Umbilical cord (tissue), 2 donors: ENCODE measurements around the gene PCP2. TPM values are rescaled to one million over a fixed set of nuclear protein-coding genes. Genes with fewer than 3 reads are reported as not detected.

Experiments
- DNase-seq: peaks from one replicate; pipeline ENCODE4 v3.0.0-alpha.2; 2015; ENCODE audit warnings: low spot score
- total RNA-seq: library from RNA; depleted of rRNA; stranded (reverse); fragments of >200 nt; gene quantifications from one replicate; pipeline ENCODE4 v1.2.3, GENCODE V29; 2014; ENCODE audit warnings: low replicate concordance; ENCODE audit not compliant: insufficient read depth

The PCP2 gene
- not detected for total RNA-seq

DNA sequence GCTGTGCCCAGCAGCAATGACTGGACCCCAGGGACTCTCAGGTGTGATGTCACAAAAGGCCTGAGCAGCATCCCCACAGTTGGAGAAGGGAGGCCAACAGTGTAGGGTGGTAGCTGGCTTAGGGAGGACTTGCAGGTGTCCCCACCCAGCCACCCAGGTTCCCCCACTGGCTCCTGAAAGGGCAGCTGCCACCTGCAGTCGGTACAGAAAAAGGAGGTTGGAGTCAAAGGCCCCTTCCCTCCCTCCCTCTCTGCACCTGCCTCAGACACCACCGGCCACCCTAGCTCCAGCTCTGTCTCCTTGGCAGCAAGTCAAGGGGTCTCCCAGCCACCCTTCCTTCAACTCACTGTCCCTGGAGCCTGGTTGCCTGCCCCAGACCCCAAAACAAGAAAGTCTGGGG, at the start of gene PCP2:
Gene PCP2, minus strand, starts transcription at position 22 of the 400 bp plus-strand sequence. CDS start 262 bp downstream, outside the sequence.
- no peak for DNase-seq

GRCh38 chr19:7682175-7682855, 48.8 kb upstream of the PCP2 start:
- no peak for DNase-seq

DNA sequence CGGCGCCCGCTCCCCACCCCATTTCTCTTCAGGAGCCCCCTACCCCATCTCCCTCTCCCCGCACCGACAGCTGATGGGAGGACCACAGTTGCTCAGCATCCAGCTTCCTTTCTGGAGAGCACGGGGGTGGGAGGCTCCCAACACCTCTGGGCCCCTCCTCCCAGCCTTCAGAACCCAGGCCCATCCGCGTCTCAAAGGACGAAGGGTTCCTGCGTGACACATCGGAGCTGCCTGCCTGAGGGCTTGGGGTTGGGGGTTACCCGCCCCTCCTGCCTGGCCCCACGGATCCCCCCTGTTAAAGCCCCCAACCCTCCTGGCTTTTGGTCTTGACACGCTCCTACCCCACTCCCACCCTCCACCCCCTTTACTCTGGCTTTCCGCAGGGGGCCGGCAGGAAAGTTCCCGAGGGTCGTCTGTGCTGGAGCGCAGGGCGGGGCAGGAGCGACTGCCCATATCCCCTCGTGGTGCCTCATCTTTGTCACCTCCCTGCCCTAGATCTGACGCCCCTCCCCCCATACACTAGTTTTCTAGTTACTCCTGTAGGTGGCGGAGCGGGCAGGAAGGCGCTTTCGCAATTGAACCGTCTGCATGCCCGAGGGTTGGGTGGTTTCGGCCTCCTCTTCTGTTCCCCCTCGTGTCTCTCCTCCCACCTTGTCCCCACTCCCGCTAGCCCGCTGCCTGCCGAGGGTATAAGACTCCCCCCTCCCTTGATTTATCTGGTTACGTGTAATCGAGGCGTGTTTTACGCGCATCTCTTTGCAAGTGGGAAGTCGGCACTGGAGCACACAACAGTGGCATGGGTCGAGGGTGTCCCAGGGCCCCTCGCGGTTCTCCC, 48.0 kb upstream of the PCP2 start:
- peak; percentile 82 for DNase-seq

GRCh38 chr19:7680606-7681339, 47.3 kb upstream of the PCP2 start, which contains the start of gene TRAPPC5:
TSS of gene TRAPPC5 (plus strand) at chr19:7680833. CDS start at chr19:7682254, 1,421 bp downstream.
- DNase-seq = peak; percentile 87

DNA sequence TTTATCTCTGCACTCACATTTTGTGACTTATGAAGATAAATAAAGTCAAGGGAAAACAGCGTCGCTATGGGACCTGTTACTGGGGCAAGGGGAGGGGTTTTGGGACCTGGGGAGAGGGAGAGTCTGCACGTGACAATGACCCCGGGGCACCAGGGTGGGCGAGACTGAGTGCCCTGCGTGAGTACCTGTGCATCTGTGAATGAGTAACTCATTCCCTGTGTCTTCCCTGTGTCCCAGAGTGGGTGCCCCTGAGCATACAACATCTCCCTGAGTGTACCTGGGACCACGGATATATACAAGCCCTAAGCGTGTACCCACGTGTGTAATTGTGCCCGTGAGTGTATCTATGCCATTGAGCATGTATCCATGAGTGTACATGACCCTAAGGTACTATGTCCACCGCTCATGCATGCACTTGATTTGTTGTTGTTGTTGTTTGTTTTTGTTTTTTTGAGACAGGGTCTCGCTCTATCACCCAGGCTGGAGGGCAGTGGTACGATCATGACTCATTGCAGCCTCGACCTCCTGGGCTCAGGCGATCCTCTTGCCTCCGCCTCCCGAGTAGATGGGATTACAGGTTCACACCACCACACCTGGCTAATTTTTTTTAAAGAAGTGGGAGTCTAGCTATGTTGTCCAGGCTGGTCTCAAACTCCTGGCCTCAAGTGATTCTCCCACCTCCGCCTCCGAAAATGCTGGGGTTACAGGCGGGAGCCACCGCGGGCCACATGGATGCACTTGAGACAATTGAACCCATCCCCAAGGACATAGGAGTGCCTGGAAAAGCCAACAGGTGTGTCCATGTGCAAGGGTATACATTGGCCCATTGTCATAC, 46.5 kb upstream of the PCP2 start:
- no peak for DNase-seq

DNA sequence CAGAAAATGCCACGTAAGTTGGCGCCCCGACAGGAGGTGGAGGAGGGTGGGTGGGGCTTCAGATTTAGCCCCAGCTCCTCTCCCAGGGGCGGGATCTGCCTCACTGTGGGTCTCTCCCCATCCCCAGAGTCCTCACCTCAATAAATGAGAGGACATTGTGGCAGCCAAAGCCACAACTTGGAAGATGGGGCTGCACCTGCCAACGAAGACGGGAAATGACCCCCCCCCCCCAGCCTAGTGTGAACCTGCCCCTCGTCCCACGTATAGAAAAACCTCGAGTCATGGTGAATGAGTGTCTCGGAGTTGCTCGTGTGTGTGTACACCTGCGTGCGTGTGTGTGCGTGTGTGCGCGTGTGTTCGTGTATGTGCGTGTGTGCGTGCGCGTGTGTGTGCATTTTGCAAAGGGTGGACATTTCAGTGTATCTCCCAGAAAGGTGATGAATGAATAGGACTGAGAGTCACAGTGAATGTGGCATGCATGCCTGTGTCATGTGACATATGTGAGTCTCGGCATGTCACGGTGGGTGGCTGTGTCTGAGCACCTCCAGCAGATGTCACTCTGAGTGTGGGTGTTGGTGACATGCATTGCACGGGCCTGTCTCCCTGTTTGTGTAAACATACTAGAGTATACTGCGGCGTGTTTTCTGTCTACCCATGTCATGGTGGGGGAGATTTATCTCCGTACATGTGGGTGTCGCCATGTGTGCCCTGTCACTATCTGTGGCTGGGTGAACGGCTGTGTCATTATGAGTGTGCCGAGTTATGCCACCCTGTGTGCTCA, 45.6 kb upstream of the PCP2 start:
- no peak for DNase-seq

- no peak for DNase-seq
These were observed 44.3 kb upstream of the PCP2 start for GRCh38 chr19:7677669-7678311.

DNA sequence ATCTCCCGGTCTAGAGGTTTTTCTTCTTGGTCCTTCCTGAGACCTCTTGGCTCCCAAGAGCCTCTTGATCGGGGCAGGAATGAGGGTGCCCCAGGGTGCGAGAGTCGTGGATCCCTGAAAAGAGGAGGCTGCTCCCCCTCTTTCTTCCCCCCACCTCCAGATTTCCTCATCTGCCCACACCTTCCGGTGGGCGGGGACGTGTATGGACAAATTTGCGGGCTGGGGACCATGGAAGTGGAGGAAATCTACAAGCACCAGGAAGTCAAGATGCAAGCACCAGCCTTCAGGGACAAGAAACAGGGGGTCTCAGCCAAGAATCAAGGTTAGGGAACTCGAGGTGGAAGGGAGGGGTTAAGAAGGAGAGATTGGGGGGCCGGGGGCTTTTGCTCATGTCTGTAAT, 43.3 kb upstream of the PCP2 start, which contains the start of gene MCEMP1:
Gene MCEMP1, plus strand, starts transcription at position 237 of the 400 bp plus-strand sequence. Its CDS starts 31 bp downstream, at position 268.
- DNase-seq = no peak

DNA sequence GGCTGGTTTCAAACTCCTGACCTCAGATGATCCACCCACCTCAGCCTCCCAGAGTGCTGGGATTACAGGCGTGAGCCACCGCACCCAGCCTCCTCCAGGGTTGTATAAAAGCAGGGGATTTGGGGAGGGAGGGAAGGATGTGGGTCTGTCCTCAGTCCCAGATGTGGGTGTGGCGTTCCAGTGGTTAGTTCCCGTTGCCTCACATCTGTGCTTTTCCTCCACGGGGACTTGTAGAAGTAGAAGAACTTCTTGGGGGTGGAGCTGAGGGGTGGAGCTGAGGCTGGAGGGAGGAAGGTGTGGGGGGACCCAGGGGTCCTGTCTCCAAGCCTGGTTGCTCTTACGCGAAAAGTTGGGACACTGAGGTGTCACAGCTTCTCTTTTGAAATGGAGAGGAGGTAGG, 42.9 kb upstream of the PCP2 start:
- no peak for DNase-seq

- peak; percentile 35 for DNase-seq
These were observed 40.8 kb upstream of the PCP2 start for GRCh38 chr19:7674010-7675005.

DNA sequence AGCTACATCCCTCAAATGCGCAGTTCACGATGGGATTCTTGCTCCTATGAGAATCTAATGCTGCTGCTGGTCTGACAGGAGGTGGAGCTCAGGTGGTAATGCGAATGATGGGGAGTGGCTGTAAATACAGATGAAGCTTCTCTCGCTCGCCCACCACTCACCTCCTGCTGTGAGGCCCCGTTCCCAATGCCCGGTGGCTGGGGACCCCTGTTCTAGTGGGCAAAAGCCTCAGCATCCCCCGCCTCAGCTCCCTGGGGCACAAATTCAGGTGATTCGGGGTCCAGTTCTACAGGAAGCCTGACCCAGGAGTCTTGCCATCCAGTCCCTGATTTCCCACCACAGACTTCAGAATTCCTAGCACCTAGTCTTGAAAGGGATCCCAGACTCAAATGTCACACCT, 39.0 kb upstream of the PCP2 start:
- no peak for DNase-seq

DNA sequence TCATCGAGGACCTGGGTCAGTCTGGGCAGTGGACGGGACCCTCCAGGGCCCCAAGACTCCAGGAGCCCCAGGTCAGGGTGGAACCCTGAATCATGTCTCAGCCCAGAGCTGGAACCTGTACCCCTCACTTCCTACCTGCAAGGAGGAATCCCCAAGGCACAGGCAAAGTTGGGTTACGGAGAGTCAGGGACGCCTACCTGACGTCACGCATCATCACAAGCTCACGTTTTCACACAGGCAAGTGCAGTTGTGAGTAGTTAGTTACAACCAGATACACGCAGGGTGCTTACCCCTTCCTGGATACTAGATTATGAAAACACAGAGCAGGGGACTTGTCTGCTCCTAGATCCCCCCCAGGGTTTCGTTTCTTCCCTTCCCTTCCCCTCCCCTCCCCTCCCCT, 37.3 kb upstream of the PCP2 start:
- DNase-seq = no peak

DNA sequence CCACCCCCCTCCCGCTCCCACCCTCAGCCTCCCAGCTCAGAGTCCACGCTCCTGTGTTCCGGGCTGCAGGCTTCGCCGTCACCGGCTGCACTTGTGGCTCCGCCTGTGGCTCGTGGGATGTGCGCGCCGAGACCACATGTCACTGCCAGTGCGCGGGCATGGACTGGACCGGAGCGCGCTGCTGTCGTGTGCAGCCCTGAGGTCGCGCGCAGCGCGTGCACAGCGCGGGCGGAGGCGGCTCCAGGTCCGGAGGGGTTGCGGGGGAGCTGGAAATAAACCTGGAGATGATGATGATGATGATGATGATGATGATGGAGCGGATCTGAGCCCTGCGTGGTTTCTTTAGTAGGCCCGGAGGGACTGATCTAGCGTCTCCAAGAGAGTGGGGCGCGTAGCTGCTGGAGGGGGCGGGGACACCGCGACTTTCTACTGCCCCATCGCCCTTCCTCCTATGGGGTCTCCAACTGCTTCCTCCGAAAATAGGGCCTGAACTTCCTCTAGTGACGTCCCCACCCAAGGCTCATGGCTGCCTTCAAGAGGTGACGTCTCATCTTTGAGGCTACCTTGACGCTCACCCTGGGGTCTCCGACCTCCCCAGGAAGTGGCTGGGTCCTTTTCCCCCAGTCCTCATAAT, 36.7 kb upstream of the PCP2 start:
- DNase-seq = no peak

DNA sequence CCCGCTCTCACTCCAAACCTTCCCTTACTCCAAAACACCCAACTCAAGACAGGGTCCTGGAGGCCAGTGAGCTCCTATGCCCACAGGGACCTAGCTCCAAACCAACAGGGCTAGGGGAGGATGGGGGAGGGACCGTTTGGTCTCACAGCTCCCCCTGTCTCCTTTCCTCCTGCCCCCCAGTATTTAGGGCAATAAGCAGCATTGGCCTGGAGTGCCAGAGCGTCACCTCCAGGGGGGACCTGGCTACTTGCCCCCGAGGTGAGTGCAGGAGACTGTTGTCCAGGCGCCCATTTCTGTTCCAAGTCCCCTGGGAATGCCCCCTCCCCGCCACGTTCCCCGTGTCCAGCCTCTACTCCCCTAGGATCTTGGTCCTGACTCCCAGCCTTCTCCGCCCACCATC, 36.1 kb upstream of the PCP2 start:
- DNase-seq = no peak

DNA sequence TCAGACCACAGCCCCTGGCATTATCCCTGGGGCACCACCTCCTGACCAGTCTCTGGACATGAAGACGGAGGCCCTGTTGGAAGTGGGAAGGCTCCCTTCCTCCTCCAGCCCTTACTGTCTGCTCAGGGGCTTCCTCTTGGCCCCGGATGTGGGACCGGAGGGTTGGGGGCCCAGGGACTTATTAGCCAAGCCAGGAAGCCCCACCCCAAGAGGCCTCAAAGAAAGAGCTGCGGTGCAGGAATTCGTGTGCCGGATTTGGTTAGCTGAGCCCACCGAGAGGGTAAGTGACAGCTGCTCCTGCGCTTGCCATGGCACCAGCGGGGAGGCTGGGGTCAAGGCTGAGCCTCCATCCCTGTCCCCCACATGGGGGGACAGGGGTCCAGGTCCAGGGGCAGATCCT, 35.3 kb upstream of the PCP2 start, which contains the start of gene RETN:
Gene RETN, plus strand, starts transcription at position 208 of the 400 bp plus-strand sequence. CDS start 278 bp downstream, outside the sequence.
- DNase-seq = no peak

DNA sequence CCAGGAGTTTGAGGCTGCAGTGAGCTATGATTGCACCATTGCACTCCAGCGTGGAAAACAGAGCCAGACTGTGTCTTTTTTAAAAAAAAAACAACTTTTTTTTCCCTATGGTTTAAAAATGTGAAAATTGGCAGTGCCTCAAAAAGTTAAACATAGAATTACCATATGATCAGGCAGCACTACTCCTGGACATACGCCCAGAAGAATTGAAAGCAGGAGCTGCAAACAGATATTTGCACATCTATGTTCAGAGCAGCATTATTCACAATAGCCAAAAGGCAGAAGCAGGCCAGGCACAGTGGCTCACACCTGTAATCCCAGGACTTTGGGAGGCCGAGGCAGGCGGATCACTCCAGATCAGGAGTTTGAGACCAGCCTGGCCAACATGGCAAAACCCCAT, 31.6 kb upstream of the PCP2 start:
- peak; percentile 91 for DNase-seq

DNA sequence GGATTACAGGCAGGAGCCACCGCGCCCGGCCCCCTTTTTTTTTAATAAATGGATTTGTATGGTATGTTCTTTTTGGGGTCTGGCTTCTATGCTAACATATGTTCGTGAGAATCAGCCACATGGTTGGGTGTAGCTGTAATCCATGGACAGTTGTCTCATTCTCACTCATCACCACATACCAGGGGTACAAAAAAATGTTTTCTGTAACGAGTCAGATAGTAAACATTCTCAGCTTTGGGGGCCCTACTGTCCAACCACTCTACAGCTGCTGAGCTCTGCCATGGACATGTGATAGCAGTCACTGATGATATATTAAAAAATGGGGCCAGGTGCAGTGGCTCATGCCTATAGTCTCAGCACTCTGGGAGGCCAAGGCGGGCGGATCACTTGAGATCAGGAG, 30.2 kb upstream of the PCP2 start:
- DNase-seq = no peak

- DNase-seq = no peak
These were observed 29.1 kb upstream of the PCP2 start for GRCh38 chr19:7662657-7663056.
